Breast epithelium (tissue), 4 donors: ENCODE results near the gene GLIS2. TPM values are rescaled to one million over a fixed set of nuclear protein-coding genes. Genes with fewer than 3 reads are reported as not detected.
A peak's percentile ranks its signal among the peaks of the same experiment; 100 is the strongest.

Experiments
- DNase-seq, 2 donors: peaks; one replicate each; pipeline ENCODE4 v3.0.0-alpha.2; 2019; ENCODE audit warnings: low spot score in 2 of 2
- H3K27ac ChIP-seq, 2 donors: fragments of 200-600 bp; sonication (generic) in 1 of 2; one replicate each; pipeline ENCODE4 v1.5.1; 2016 to 2019; ENCODE audit warnings: mild to moderate bottlenecking in 1 of 2
- H3K27me3 ChIP-seq, 2 donors: fragments of 200-600 bp; sonication (generic) in 1 of 2; one replicate each; pipeline versions ENCODE4 v1.5.1 to v1.6.0; 2017 to 2019; ENCODE audit warnings: control low read depth in 1 of 2, mild to moderate bottlenecking in 1 of 2
- H3K36me3 ChIP-seq: fragments of 200-600 bp; one replicate; pipeline ENCODE4 v1.5.1; 2019
- H3K4me1 ChIP-seq, 2 donors: fragments of 200-600 bp; sonication (generic); one replicate each; pipeline ENCODE4 v1.5.1; 2016 to 2019; ENCODE audit warnings: control low read depth in 1 of 2
- H3K4me3 ChIP-seq, 3 donors: fragments of 200-600 bp; sonication (generic); 1 replicate in 2 of 3; 2 replicates in 1 of 3; pipeline ENCODE4 v1.5.1; 2016 to 2019; ENCODE audit warnings: mild to moderate bottlenecking in 3 of 3, moderate library complexity in 2 of 3
- H3K9me3 ChIP-seq, 2 donors: fragments of 200-600 bp; sonication (generic) in 1 of 2; one replicate each; pipeline ENCODE4 v1.5.1; 2016 to 2019; ENCODE audit warnings: control low read depth in 1 of 2
- CTCF ChIP-seq, 3 donors: fragments of 450-650 bp; IDR thresholded peaks; one replicate each; pipeline ENCODE4 v1.5.1; 2016 to 2017; ENCODE audit warnings: antibody characterized with exemption in 3 of 3, mild to moderate bottlenecking in 3 of 3, moderate library complexity in 3 of 3
- POLR2A ChIP-seq: fragments of 450-650 bp; IDR thresholded peaks from one replicate; pipeline ENCODE4 v1.6.1; 2016; ENCODE audit warnings: antibody characterized with exemption, mild to moderate bottlenecking, moderate library complexity
- POLR2AphosphoS5 ChIP-seq, 3 donors: sonication (generic); formaldehyde crosslinking; IDR thresholded peaks; one replicate each; pipeline ENCODE4 v1.6.1; 2017; ENCODE audit warnings: antibody characterized with exemption in 3 of 3
- intact Hi-C: fragments of 100-400 bp; cut with DNase I; formaldehyde crosslinking; loops from one replicate; pipeline ENCODE4 v1.15.1; 2023; ENCODE audit warnings: low total_unique reads
- total RNA-seq, 3 donors: library from RNA; depleted of rRNA; stranded (reverse); fragments of >200 nt; gene quantifications; one replicate each; pipeline ENCODE4 v1.1.0, GENCODE V29; 2016

GLIS2 gene
- total RNA-seq, 3 donors from 2014 or later, result 0.96 to 3.9 (median 1.5) TPM

- DNase-seq, result no peak
- Histone ChIP-seq H3K27ac (peak overlapping the region; percentile 66 to 85), H3K4me1 (peaks cover 4 to 15% of the 10 kb centered on the region in 2 donors), H3K36me3 (peaks cover 4% of the 10 kb centered on the region), H3K27me3 (no peaks in the 10 kb centered on the region), H3K9me3 (no peaks in the 10 kb centered on the region), H3K4me3 (no peak overlapping the region)
- TF ChIP-seq CTCF (IDR thresholded peaks at IDR 0.05) (no peak), POLR2A (no peak), POLR2AphosphoS5 (IDR thresholded peaks at IDR 0.05) (no peak)
- intact Hi-C loops, result no loop called here
These were observed 70.1 kb downstream of the GLIS2 start for GRCh38 chr16:4385789-4386450.

GRCh38 chr16:4386451-4386805 lies 70.6 kb downstream of the GLIS2 start:
- Histone ChIP-seq H3K36me3 (peaks cover 4% of the 10 kb centered on the region), H3K9me3 (no peaks in the 10 kb centered on the region), H3K27ac (peak overlapping the region; percentile 66 to 85), H3K4me1 (peaks cover 4 to 15% of the 10 kb centered on the region in 2 donors), H3K4me3 (no peak overlapping the region), H3K27me3 (no peaks in the 10 kb centered on the region)
- no peak for DNase-seq
- TF ChIP-seq POLR2A (no peak), POLR2AphosphoS5 (IDR thresholded peaks at IDR 0.05) (no peak), CTCF (IDR thresholded peaks at IDR 0.05) (no peak)
- intact Hi-C loops, result no loop called here

DNA sequence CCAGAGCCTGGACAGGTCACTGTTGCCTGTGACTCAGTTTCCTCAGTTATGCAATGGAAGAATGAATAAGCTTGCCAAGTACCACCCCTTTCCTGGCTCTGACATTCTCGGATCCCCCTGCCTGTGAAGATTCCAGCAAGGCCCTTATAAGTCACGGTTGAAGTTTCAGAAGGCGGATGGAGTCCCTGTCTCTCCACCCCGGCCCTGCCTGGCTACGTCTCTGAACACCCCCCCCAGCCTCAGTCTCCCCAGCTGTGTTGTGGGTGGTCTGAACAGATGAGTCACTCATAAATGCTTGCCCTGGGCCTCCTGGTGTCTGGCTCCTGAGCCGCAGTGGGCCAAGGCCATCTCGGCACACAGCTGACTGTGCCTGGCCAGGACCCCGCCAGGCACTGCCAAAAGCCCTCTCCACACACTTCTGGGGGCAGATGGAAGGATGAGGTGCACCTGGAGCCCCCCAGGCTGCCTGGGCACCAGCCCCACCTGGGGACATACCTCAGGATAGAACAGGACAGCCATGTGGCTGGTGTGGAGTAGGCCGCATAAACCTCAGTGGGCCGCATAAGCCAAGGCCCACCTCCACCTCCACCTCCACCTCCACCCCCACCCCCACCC lies 71.2 kb downstream of the GLIS2 start:
- intact Hi-C loops, result no loop called here
- no peaks in the 10 kb centered on the region for H3K27me3 ChIP-seq
- DNase-seq, result no peak
- H3K4me3 ChIP-seq, result no peak overlapping the region
- H3K9me3 ChIP-seq, result no peaks in the 10 kb centered on the region
- TF ChIP-seq POLR2AphosphoS5 (IDR thresholded peaks at IDR 0.05) (no peak), CTCF (IDR thresholded peaks at IDR 0.05) (no peak), POLR2A (no peak)
- H3K27ac ChIP-seq, result peak overlapping the region; percentile 66 to 85
- H3K4me1 ChIP-seq, result peaks cover 4 to 19% of the 10 kb centered on the region in 2 donors
- peaks cover 2% of the 10 kb centered on the region for H3K36me3 ChIP-seq

DNA sequence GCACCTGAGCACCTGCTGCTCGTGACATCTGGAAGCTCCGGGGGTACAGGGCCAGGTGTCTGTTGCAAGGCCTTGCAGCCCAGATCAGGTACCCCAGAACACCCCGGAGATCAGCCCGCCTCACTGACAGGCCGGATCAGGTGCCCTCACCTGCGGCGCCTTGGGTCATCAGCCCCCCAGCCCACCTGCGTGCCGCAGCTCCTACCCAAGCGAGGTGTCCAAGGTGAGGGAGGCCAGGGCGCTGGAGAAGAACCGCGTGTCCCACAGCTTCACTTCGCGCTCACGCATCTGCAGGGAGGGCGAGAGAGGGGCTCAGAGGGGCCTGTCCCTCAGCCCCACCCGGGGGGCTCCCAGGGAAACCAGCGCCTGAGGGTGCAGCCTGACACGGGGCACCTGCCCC lies 71.9 kb downstream of the GLIS2 start:
- peak overlapping the region; percentile 66 to 85 for H3K27ac ChIP-seq

More for the DNA sequence above, 71.9 kb downstream of the GLIS2 start:
- no peak overlapping the region for H3K4me3 ChIP-seq
- H3K9me3 ChIP-seq, result no peaks in the 10 kb centered on the region
- intact Hi-C loops, result no loop called here
- no peak for DNase-seq
- no peak for TF ChIP-seq CTCF (IDR thresholded peaks at IDR 0.05)
- TF ChIP-seq POLR2AphosphoS5 (IDR thresholded peaks at IDR 0.05), result no peak
- TF ChIP-seq POLR2A, result no peak
- H3K36me3 ChIP-seq, result no peaks in the 10 kb centered on the region
- H3K4me1 ChIP-seq, result peaks cover 7 to 26% of the 10 kb centered on the region in 2 donors
- no peaks in the 10 kb centered on the region for H3K27me3 ChIP-seq
